H9 (cell line): ENCODE results near the gene MRGPRG. TPM values are rescaled to one million over a fixed set of nuclear protein-coding genes. Genes with fewer than 3 reads are reported as not detected.

Experiments
- DNase-seq: peaks from one replicate; pipeline ENCODE4 v3.0.0-alpha.2; 2017
- H2AFZ ChIP-seq: one replicate; pipeline ENCODE4 v1.6.1; 2013; ENCODE audit warnings: mild to moderate bottlenecking, low read length, control low read depth, moderate library complexity
- H2AK5ac ChIP-seq: 2 replicates; pipeline ENCODE4 v1.6.1; 2013; ENCODE audit warnings: low read length, control low read depth, mixed read lengths; ENCODE audit not compliant: insufficient read length
- H2BK120ac ChIP-seq: one replicate; pipeline ENCODE4 v1.6.1; 2013; ENCODE audit warnings: low read depth, mild to moderate bottlenecking, low read length, control low read depth, inconsistent platforms; ENCODE audit not compliant: poor library complexity, severe bottlenecking
- H2BK12ac ChIP-seq: 2 replicates; pipeline ENCODE4 v1.6.1; 2013; ENCODE audit warnings: low read length, control low read depth, mixed read lengths, low read depth; ENCODE audit not compliant: insufficient read length
- H2BK15ac ChIP-seq: 2 replicates; pipeline ENCODE4 v1.6.1; 2013; ENCODE audit warnings: low read depth, low read length, control low read depth
- H2BK20ac ChIP-seq: one replicate; pipeline ENCODE4 v1.6.1; 2013; ENCODE audit warnings: low read depth, mild to moderate bottlenecking, low read length, control low read depth, inconsistent platforms; ENCODE audit not compliant: poor library complexity, severe bottlenecking
- H2BK5ac ChIP-seq: 2 replicates; pipeline ENCODE4 v1.6.1; 2013; ENCODE audit warnings: low read length, control low read depth, mixed read lengths; ENCODE audit not compliant: insufficient read length
- H3K14ac ChIP-seq: 2 replicates; pipeline ENCODE4 v1.6.1; 2013; ENCODE audit warnings: low read length, control low read depth; ENCODE audit not compliant: insufficient read depth
- H3K18ac ChIP-seq: 2 replicates; pipeline ENCODE4 v1.6.1; 2013; ENCODE audit warnings: low read depth, mild to moderate bottlenecking, mixed read lengths, low read length, control low read depth; ENCODE audit not compliant: insufficient read length
- H3K23ac ChIP-seq: 2 replicates; pipeline ENCODE4 v1.6.1; 2013; ENCODE audit warnings: low read length, control low read depth, mixed read lengths, low read depth; ENCODE audit not compliant: insufficient read length
- H3K23me2 ChIP-seq: 2 replicates; pipeline ENCODE4 v1.6.1; 2013; ENCODE audit warnings: low read depth, mild to moderate bottlenecking, mixed read lengths, low read length, control low read depth; ENCODE audit not compliant: insufficient read length, poor library complexity, severe bottlenecking
- H3K27ac ChIP-seq: 2 replicates; pipeline ENCODE4 v1.5.1; 2013; ENCODE audit warnings: low read length, control low read depth, mixed read lengths, low read depth; ENCODE audit not compliant: insufficient read length
- H3K27me3 ChIP-seq: 2 replicates; pipeline ENCODE4 v1.6.1; 2013; ENCODE audit warnings: low read length, control low read depth, inconsistent platforms; ENCODE audit not compliant: insufficient read depth
- H3K4ac ChIP-seq: 2 replicates; pipeline ENCODE4 v1.6.1; 2013; ENCODE audit warnings: low read depth, mild to moderate bottlenecking, control low read depth, inconsistent platforms, low read length, moderate library complexity
- H3K4me1 ChIP-seq: 2 replicates; pipeline ENCODE4 v1.6.1; 2013; ENCODE audit warnings: low read length, control low read depth, inconsistent platforms; ENCODE audit not compliant: insufficient read depth
- H3K4me2 ChIP-seq: 2 replicates; pipeline ENCODE4 v1.6.1; 2013; ENCODE audit warnings: low read length, control low read depth, mixed read lengths; ENCODE audit not compliant: insufficient read length, insufficient read depth
- H3K56ac ChIP-seq: 2 replicates; pipeline ENCODE4 v1.6.1; 2013; ENCODE audit warnings: low read depth, mild to moderate bottlenecking, mixed read lengths, low read length, control low read depth; ENCODE audit not compliant: insufficient read length
- H3K79me1 ChIP-seq: 2 replicates; pipeline ENCODE4 v1.6.1; 2013; ENCODE audit warnings: low read depth, mild to moderate bottlenecking, moderate library complexity, low read length, control low read depth, inconsistent platforms; ENCODE audit not compliant: insufficient read depth, poor library complexity, severe bottlenecking
- H3K79me2 ChIP-seq: 2 replicates; pipeline ENCODE4 v1.6.1; 2013; ENCODE audit warnings: low read length, control low read depth, inconsistent platforms; ENCODE audit not compliant: insufficient read depth
- H3K9ac ChIP-seq: 2 replicates; pipeline ENCODE4 v1.6.1; 2013; ENCODE audit warnings: low read length, control low read depth, mixed read lengths; ENCODE audit not compliant: insufficient read length; ENCODE audit errors: extremely low read depth
- H3K9me3 ChIP-seq: one replicate; pipeline ENCODE4 v1.6.1; 2013; ENCODE audit warnings: low read depth, low read length, inconsistent platforms; ENCODE audit not compliant: control insufficient read depth
- H3T11ph ChIP-seq: one replicate; pipeline ENCODE4 v1.6.1; 2013; ENCODE audit warnings: mild to moderate bottlenecking, low read length, control low read depth, inconsistent platforms
- H4K20me1 ChIP-seq: one replicate; pipeline ENCODE4 v1.6.1; 2013; ENCODE audit not compliant: control insufficient read depth, insufficient read length, insufficient read depth
- H4K5ac ChIP-seq: 2 replicates; pipeline ENCODE4 v1.6.1; 2013; ENCODE audit warnings: low read depth, mild to moderate bottlenecking, mixed read lengths, low read length, control low read depth; ENCODE audit not compliant: insufficient read length
- H4K8ac ChIP-seq: replicated peaks from 2 replicates; pipeline ENCODE4 v1.6.1; 2013; ENCODE audit warnings: low read length, control low read depth, mixed read lengths, low read depth; ENCODE audit not compliant: insufficient read length
- H4K91ac ChIP-seq: 2 replicates; pipeline ENCODE4 v1.6.1; 2013; ENCODE audit warnings: low read depth, mild to moderate bottlenecking, moderate library complexity, mixed read lengths, low read length, control low read depth; ENCODE audit not compliant: insufficient read length
- H3K27ac Mint-ChIP-seq, 3 experiments: 2 replicates in 2 of 3; 3 replicates in 1 of 3; pipeline ENCODE4 v1.8.0; 2020 to 2021; ENCODE audit warnings: mixed read lengths in 3 of 3, mild to moderate bottlenecking in 1 of 3, moderate library complexity in 1 of 3
- H3K27me3 Mint-ChIP-seq: 2 replicates; pipeline ENCODE4 v1.8.0; 2021; ENCODE audit warnings: low read depth, mild to moderate bottlenecking, moderate library complexity, mixed read lengths
- H3K36me3 Mint-ChIP-seq, 3 experiments: 2 replicates in 2 of 3; 3 replicates in 1 of 3; pipeline ENCODE4 v1.8.0; 2020 to 2021; ENCODE audit warnings: low read depth in 3 of 3, mixed read lengths in 3 of 3; ENCODE audit not compliant: insufficient read depth in 1 of 3
- H3K4me1 Mint-ChIP-seq, 2 experiments: 2 replicates each; pipeline ENCODE4 v1.8.0; 2020; ENCODE audit warnings: mixed read lengths in 2 of 2
- H3K4me3 Mint-ChIP-seq, 2 experiments: 2 replicates in 1 of 2; 3 replicates in 1 of 2; pipeline ENCODE4 v1.8.0; 2020 to 2021; ENCODE audit warnings: mild to moderate bottlenecking in 2 of 2, mixed read lengths in 2 of 2, moderate library complexity in 1 of 2
- H3K9me3 Mint-ChIP-seq, 2 experiments: 2 replicates in 1 of 2; 3 replicates in 1 of 2; pipeline ENCODE4 v1.8.0; 2020; ENCODE audit warnings: mild to moderate bottlenecking in 2 of 2, mixed read lengths in 2 of 2, moderate library complexity in 1 of 2
- WGBS: extraction: QIAGEN DNeasy Blood & Tissue Kit; methylation state at CpG from one replicate; pipeline ENCODE4 v1.1.7; 2013; ENCODE audit warnings: missing lambda C conversion rate, low lambda C conversion rate, mixed read lengths; ENCODE audit not compliant: insufficient read length; ENCODE audit errors: extremely low coverage; 5-methylcytosine and 5-hydroxymethylcytosine counted together
- total RNA-seq: library from RNA; stranded (reverse); gene quantifications from 2 replicates; pipeline ENCODE4 v1.2.1, GENCODE V29; 2021
- TF ChIP-seq, protein P1 (sequence below): fragments of 200-600 bp; sonication (generic); conservative IDR thresholded peaks from 3 replicates; pipeline ENCODE4 v1.8.0; 2021; ENCODE audit warnings: antibody characterized with exemption, mild to moderate bottlenecking

MRGPRG gene
- total RNA-seq, 1 experiment from 2014 or later: not detected

DNA sequence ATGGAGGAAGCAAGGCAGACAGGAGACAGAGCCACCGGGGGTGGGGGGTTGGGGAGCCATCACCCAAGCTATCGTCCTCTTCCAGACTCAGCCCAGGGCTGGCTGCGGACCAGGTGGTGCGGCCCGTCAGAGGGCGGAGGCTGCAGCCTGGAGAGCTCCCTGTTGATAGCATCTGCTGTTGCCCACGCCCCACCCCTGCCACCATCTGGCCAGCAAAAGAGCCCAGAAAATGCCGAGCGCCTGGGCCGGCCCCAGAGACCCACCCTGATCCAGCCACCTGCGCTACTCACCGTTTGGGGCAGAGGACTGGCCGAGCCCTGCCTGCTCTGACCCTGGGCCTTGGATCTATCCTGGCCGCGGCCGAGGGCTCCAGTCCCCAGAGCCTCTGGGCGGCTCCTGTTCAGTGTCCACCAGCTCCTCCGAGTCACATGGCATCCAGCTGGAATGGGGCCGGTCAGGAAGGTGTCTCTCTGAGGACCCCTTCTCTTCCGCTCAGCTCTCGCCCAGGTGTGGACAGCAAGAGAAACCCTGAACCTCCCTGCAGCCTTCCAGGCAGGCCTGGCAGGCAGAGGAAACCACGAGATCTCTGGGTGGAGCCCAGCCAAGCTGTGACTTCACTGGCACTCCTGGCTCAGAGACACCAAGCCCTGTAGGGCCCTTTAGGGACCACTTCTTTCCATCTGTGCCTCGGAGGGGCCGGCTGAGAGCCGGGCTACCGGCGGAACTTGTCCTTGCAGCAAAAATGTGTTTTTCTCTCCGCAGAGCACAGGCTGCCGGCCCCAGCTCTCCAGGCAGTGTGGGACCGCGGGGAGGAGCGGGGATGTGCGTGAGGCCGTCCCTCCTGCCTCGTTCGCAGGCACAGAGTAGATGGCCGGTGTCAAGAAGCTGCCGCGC is 13.5 kb upstream of the MRGPRG start, which contains the start of gene MRGPRE:
TSS of gene MRGPRE (minus strand) at position 567 of the 894 bp plus-strand sequence. CDS start 3,618 bp downstream, outside the sequence.
- Histone ChIP-seq H3K4ac (no peak within 1 kb of the TSS), H4K8ac (no peak within 1 kb of the TSS), H3K14ac (peak within 1 kb of the TSS; percentile 29; the same call in 1 of the 2 replicates), H2BK12ac (no peak within 1 kb of the TSS), H4K20me1 (no peaks in the 10 kb centered on the region), H3K79me2 (no peaks in the 10 kb centered on the region), H2BK20ac (no peak within 1 kb of the TSS), H3K4me1 (no peaks in the 10 kb centered on the region), H3K18ac (no peak within 1 kb of the TSS), H3K9ac (no peak within 1 kb of the TSS), H2BK120ac (no peak within 1 kb of the TSS), H3K9me3 (no peaks in the 10 kb centered on the region), H3K79me1 (no peaks in the 10 kb centered on the region), H3K4me2 (no peak within 1 kb of the TSS), H2AFZ (no peak within 1 kb of the TSS), H4K91ac (no peak within 1 kb of the TSS), H2BK5ac (no peak within 1 kb of the TSS), H2BK15ac (no peak within 1 kb of the TSS), H3K27me3 (no peaks in the 10 kb centered on the region), H3K27ac (no peak within 1 kb of the TSS), H3T11ph (no peak within 1 kb of the TSS), H2AK5ac (no peak within 1 kb of the TSS), H3K23me2 (no peaks in the 10 kb centered on the region), H3K23ac (no peak within 1 kb of the TSS), H3K56ac (no peak within 1 kb of the TSS), H4K5ac (no peak within 1 kb of the TSS)
- WGBS: no CpG with 5 or more reads among the region's 39 CpGs
- Mint-ChIP-seq H3K4me1 (peaks cover 2 to 5% of the 10 kb centered on the region in 2 experiments), H3K27ac (peak within 1 kb of the TSS in 1 of 3 experiments; percentile 10; a peak in 1 of 7 replicates), H3K4me3 (no peak within 1 kb of the TSS), H3K9me3 (no peaks in the 10 kb centered on the region), H3K36me3 (no peaks in the 10 kb centered on the region), H3K27me3 (peaks cover 11% of the 10 kb centered on the region)
- peak; percentile 39 for DNase-seq
- TF ChIP-seq, protein P1, sequence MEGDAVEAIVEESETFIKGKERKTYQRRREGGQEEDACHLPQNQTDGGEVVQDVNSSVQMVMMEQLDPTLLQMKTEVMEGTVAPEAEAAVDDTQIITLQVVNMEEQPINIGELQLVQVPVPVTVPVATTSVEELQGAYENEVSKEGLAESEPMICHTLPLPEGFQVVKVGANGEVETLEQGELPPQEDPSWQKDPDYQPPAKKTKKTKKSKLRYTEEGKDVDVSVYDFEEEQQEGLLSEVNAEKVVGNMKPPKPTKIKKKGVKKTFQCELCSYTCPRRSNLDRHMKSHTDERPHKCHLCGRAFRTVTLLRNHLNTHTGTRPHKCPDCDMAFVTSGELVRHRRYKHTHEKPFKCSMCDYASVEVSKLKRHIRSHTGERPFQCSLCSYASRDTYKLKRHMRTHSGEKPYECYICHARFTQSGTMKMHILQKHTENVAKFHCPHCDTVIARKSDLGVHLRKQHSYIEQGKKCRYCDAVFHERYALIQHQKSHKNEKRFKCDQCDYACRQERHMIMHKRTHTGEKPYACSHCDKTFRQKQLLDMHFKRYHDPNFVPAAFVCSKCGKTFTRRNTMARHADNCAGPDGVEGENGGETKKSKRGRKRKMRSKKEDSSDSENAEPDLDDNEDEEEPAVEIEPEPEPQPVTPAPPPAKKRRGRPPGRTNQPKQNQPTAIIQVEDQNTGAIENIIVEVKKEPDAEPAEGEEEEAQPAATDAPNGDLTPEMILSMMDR: no peak
